ENCODE measurements around the gene CYP4X1.

DNA sequence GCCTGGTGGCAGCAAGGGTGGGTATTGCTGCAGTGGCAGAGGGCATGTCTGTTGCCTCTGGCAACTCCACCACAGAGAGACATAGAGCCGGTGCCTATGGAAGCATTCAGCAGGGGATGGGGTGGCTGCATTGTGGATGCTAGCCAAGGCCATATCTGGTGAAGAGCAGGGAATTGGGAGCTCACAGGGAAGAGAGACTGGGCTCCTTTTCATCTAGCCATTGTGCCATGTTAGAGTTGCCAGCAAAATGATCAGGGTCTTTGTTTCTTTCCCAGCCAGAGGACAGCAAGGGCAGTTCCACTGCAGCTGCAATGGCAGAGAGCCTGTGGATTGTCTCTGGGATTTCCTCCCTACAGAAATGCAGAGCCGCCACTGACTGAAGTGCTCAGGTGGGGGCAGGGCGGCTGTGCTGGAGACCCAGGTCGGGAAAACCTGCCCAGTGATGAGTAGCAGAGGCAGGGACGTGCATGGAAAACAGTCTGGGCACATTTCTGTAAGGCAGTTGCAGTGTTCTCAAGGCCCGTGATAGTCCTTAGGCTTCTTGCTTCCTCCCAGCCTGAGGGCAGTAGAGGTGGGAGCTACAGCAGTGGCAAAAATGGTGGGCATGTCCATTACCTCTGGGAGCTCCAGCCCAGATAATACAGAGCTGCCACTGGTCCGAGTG, 40.2 kb upstream of the CYP4X1 start:
- TF ChIP-seq, protein P1, sequence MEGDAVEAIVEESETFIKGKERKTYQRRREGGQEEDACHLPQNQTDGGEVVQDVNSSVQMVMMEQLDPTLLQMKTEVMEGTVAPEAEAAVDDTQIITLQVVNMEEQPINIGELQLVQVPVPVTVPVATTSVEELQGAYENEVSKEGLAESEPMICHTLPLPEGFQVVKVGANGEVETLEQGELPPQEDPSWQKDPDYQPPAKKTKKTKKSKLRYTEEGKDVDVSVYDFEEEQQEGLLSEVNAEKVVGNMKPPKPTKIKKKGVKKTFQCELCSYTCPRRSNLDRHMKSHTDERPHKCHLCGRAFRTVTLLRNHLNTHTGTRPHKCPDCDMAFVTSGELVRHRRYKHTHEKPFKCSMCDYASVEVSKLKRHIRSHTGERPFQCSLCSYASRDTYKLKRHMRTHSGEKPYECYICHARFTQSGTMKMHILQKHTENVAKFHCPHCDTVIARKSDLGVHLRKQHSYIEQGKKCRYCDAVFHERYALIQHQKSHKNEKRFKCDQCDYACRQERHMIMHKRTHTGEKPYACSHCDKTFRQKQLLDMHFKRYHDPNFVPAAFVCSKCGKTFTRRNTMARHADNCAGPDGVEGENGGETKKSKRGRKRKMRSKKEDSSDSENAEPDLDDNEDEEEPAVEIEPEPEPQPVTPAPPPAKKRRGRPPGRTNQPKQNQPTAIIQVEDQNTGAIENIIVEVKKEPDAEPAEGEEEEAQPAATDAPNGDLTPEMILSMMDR (IDR thresholded peaks at IDR 0.05) = no peak
- TF ChIP-seq POLR2AphosphoS5 (IDR thresholded peaks at IDR 0.05) = no peak
